ENCODE measurements around the gene RAB3IL1. TPM values are rescaled to one million over a fixed set of nuclear protein-coding genes. Genes with fewer than 3 reads are reported as not detected.
"Not testable (repeated sequence)": the region's sequence is repeated elsewhere in the genome, so short reads cannot be mapped to it uniquely, and the experiment has no call there.

Gene RAB3IL1
- total RNA-seq, 3 donors from 2014 or later, result 0.15 to 1.4 TPM; not detected in 1

GRCh38 chr11:61882879-61883278 lies 34.5 kb downstream of the RAB3IL1 start:
- no peaks in the 10 kb centered on the region for H3K9me3 Mint-ChIP-seq
- H3K4me1 Mint-ChIP-seq (ENCODE audit: low read depth), result peaks cover 2% of the 10 kb centered on the region
- no peaks in the 10 kb centered on the region for H3K36me3 Mint-ChIP-seq (ENCODE audit: insufficient read depth)
- H3K4me3 Mint-ChIP-seq, result no peak overlapping the region
- ATAC-seq (no peak), DNase-seq (no peak)
- no peaks in the 10 kb centered on the region for H3K27me3 Mint-ChIP-seq (ENCODE audit: low read depth)

GRCh38 chr11:61882267-61882666 lies 35.1 kb downstream of the RAB3IL1 start:
- not testable (repeated sequence) for DNase-seq; H3K36me3 Mint-ChIP-seq (ENCODE audit: insufficient read depth); H3K4me1 Mint-ChIP-seq (ENCODE audit: low read depth); H3K9me3 Mint-ChIP-seq; ATAC-seq; H3K27me3 Mint-ChIP-seq (ENCODE audit: low read depth); H3K4me3 Mint-ChIP-seq

- ATAC-seq, result no peak
- no peak overlapping the region for H3K4me3 Mint-ChIP-seq
- H3K4me1 Mint-ChIP-seq (ENCODE audit: low read depth), result peaks cover 2% of the 10 kb centered on the region
- H3K27me3 Mint-ChIP-seq (ENCODE audit: low read depth), result peaks cover 1% of the 10 kb centered on the region
- no peaks in the 10 kb centered on the region for H3K9me3 Mint-ChIP-seq
- no peaks in the 10 kb centered on the region for H3K36me3 Mint-ChIP-seq (ENCODE audit: insufficient read depth)
- no peak for DNase-seq
Observed at GRCh38 chr11:61881397-61881796, 36.0 kb downstream of the RAB3IL1 start.

- H3K4me1 Mint-ChIP-seq (ENCODE audit: low read depth), result peaks cover 2% of the 10 kb centered on the region
- ATAC-seq (no peak), DNase-seq (no peak)
- peaks cover 3% of the 10 kb centered on the region for H3K27me3 Mint-ChIP-seq (ENCODE audit: low read depth)
- no peaks in the 10 kb centered on the region for H3K9me3 Mint-ChIP-seq
- H3K4me3 Mint-ChIP-seq, result no peak overlapping the region
- no peaks in the 10 kb centered on the region for H3K36me3 Mint-ChIP-seq (ENCODE audit: insufficient read depth)
Observed at GRCh38 chr11:61880454-61880853, 36.9 kb downstream of the RAB3IL1 start.

- ATAC-seq (no peak), DNase-seq (no peak)
- Mint-ChIP-seq H3K4me3 (no peak overlapping the region), H3K9me3 (no peaks in the 10 kb centered on the region), H3K36me3 (ENCODE audit: insufficient read depth) (no peaks in the 10 kb centered on the region), H3K27me3 (ENCODE audit: low read depth) (peaks cover 3% of the 10 kb centered on the region), H3K4me1 (ENCODE audit: low read depth) (peaks cover 2% of the 10 kb centered on the region)
Observed at GRCh38 chr11:61880031-61880430, 37.3 kb downstream of the RAB3IL1 start.

GRCh38 chr11:61879152-61879551 lies 38.2 kb downstream of the RAB3IL1 start:
- H3K27me3 Mint-ChIP-seq (ENCODE audit: low read depth), result peaks cover 3% of the 10 kb centered on the region
- no peak overlapping the region for H3K4me3 Mint-ChIP-seq
- ATAC-seq (no peak), DNase-seq (no peak)
- H3K9me3 Mint-ChIP-seq, result no peaks in the 10 kb centered on the region
- H3K4me1 Mint-ChIP-seq (ENCODE audit: low read depth), result peaks cover 2% of the 10 kb centered on the region
- no peaks in the 10 kb centered on the region for H3K36me3 Mint-ChIP-seq (ENCODE audit: insufficient read depth)

GRCh38 chr11:61875698-61876097 lies 41.7 kb downstream of the RAB3IL1 start:
- peaks cover 4% of the 10 kb centered on the region for H3K4me1 Mint-ChIP-seq (ENCODE audit: low read depth)
- H3K4me3 Mint-ChIP-seq, result no peak overlapping the region
- ATAC-seq (no peak), DNase-seq (no peak)
- peaks cover 6% of the 10 kb centered on the region for H3K27me3 Mint-ChIP-seq (ENCODE audit: low read depth)
- H3K9me3 Mint-ChIP-seq, result no peaks in the 10 kb centered on the region
- H3K36me3 Mint-ChIP-seq (ENCODE audit: insufficient read depth), result no peaks in the 10 kb centered on the region

GRCh38 chr11:61874853-61875252 lies 42.5 kb downstream of the RAB3IL1 start:
- H3K4me3 Mint-ChIP-seq, result no peak overlapping the region
- peaks cover 8% of the 10 kb centered on the region for H3K27me3 Mint-ChIP-seq (ENCODE audit: low read depth)
- DNase-seq (no peak), ATAC-seq (no peak)
- peaks cover 2% of the 10 kb centered on the region for H3K4me1 Mint-ChIP-seq (ENCODE audit: low read depth)
- H3K9me3 Mint-ChIP-seq, result no peaks in the 10 kb centered on the region
- no peaks in the 10 kb centered on the region for H3K36me3 Mint-ChIP-seq (ENCODE audit: insufficient read depth)

GRCh38 chr11:61874377-61874809 lies 43.0 kb downstream of the RAB3IL1 start:
- Mint-ChIP-seq H3K4me1 (ENCODE audit: low read depth) (peaks cover 2% of the 10 kb centered on the region), H3K9me3 (no peaks in the 10 kb centered on the region), H3K4me3 (no peak overlapping the region), H3K27me3 (ENCODE audit: low read depth) (peaks cover 8% of the 10 kb centered on the region), H3K36me3 (ENCODE audit: insufficient read depth) (no peaks in the 10 kb centered on the region)
- ATAC-seq (no peak), DNase-seq (no peak)

GRCh38 chr11:61873588-61874376 lies 43.6 kb downstream of the RAB3IL1 start:
- no peaks in the 10 kb centered on the region for H3K9me3 Mint-ChIP-seq
- H3K4me3 Mint-ChIP-seq, result no peak overlapping the region
- ATAC-seq, result no peak
- H3K36me3 Mint-ChIP-seq (ENCODE audit: insufficient read depth), result no peaks in the 10 kb centered on the region
- no peak for DNase-seq
- peaks cover 8% of the 10 kb centered on the region for H3K27me3 Mint-ChIP-seq (ENCODE audit: low read depth)
- peaks cover 2% of the 10 kb centered on the region for H3K4me1 Mint-ChIP-seq (ENCODE audit: low read depth)

- Mint-ChIP-seq H3K27me3 (ENCODE audit: low read depth) (peaks cover 8% of the 10 kb centered on the region), H3K9me3 (no peaks in the 10 kb centered on the region), H3K4me3 (no peak overlapping the region), H3K4me1 (ENCODE audit: low read depth) (peaks cover 2% of the 10 kb centered on the region), H3K36me3 (ENCODE audit: insufficient read depth) (no peaks in the 10 kb centered on the region)
- DNase-seq, result no peak
- ATAC-seq, result no peak
Observed at GRCh38 chr11:61872935-61873565, 44.3 kb downstream of the RAB3IL1 start.

GRCh38 chr11:61871158-61871597 lies 46.2 kb downstream of the RAB3IL1 start:
- H3K9me3 Mint-ChIP-seq, result no peaks in the 10 kb centered on the region
- peaks cover 2% of the 10 kb centered on the region for H3K4me1 Mint-ChIP-seq (ENCODE audit: low read depth)
- no peaks in the 10 kb centered on the region for H3K36me3 Mint-ChIP-seq (ENCODE audit: insufficient read depth)
- H3K4me3 Mint-ChIP-seq, result no peak overlapping the region
- peaks cover 5% of the 10 kb centered on the region for H3K27me3 Mint-ChIP-seq (ENCODE audit: low read depth)
- peak; percentile 96 to 97 for ATAC-seq
- DNase-seq, result peak; percentile 49

GRCh38 chr11:61870541-61871031 lies 46.8 kb downstream of the RAB3IL1 start:
- Mint-ChIP-seq H3K9me3 (no peaks in the 10 kb centered on the region), H3K36me3 (ENCODE audit: insufficient read depth) (no peaks in the 10 kb centered on the region), H3K27me3 (ENCODE audit: low read depth) (peaks cover 5% of the 10 kb centered on the region), H3K4me3 (no peak overlapping the region), H3K4me1 (ENCODE audit: low read depth) (peaks cover 2% of the 10 kb centered on the region)
- ATAC-seq, result no peak
- DNase-seq, result no peak

- Mint-ChIP-seq H3K27me3 (ENCODE audit: low read depth) (peaks cover 5% of the 10 kb centered on the region), H3K36me3 (ENCODE audit: insufficient read depth) (no peaks in the 10 kb centered on the region), H3K9me3 (no peaks in the 10 kb centered on the region), H3K4me1 (ENCODE audit: low read depth) (peaks cover 2% of the 10 kb centered on the region), H3K4me3 (no peak overlapping the region)
- no peak for ATAC-seq
- no peak for DNase-seq
Observed at GRCh38 chr11:61869708-61870451, 47.5 kb downstream of the RAB3IL1 start.

Measured in activated T-cell treated with anti-CD3 and anti-CD28 coated beads, Interleukin-2, amount 50 U/mL, for 4 hours (primary cell).